Kidney (tissue), 14 donors: ENCODE data around the gene MYO5B. TPM values are rescaled to one million over a fixed set of nuclear protein-coding genes. Genes with fewer than 3 reads are reported as not detected.

Experiments
- DNase-seq, 5 donors: peaks; one replicate each; pipeline ENCODE4 v3.0.0-alpha.2; 2013 to 2020
- FAIRE-seq: peaks from 2 replicates; lab custom pipeline; 2012; peaks lifted over from hg19 to GRCh38; lab: Jason Lieb, UNC
- H3K27ac ChIP-seq, 2 donors: one replicate each; pipeline ENCODE4 v1.7.0; 2013; ENCODE audit warnings: low read depth in 2 of 2, low read length in 2 of 2, inconsistent platforms in 1 of 2
- H3K27me3 ChIP-seq: one replicate; pipeline ENCODE4 v1.7.1; 2013; ENCODE audit warnings: low read length, inconsistent platforms; ENCODE audit not compliant: control insufficient read depth, insufficient read depth
- H3K36me3 ChIP-seq, 3 donors: one replicate each; pipeline versions ENCODE4 v1.7.0 to v1.7.1; 2013; ENCODE audit warnings: low read length in 3 of 3, control low read depth in 1 of 3, inconsistent platforms in 1 of 3; ENCODE audit not compliant: insufficient read depth in 3 of 3, control insufficient read depth in 2 of 3
- H3K4me1 ChIP-seq, 3 donors: one replicate each; pipeline versions ENCODE4 v1.7.0 to v1.7.1; 2013; ENCODE audit warnings: low read length in 3 of 3, inconsistent platforms in 1 of 3, low read depth in 1 of 3; ENCODE audit not compliant: control insufficient read depth in 2 of 3, insufficient read depth in 2 of 3
- H3K4me3 ChIP-seq, 3 donors: one replicate each; pipeline versions ENCODE4 v1.7.0 to v1.8.1; 2013; ENCODE audit warnings: low read length in 3 of 3, control low read depth in 1 of 3, inconsistent platforms in 1 of 3
- H3K9ac ChIP-seq, 3 donors: one replicate each; pipeline versions ENCODE4 v1.7.0 to v1.7.1; 2013; ENCODE audit warnings: low read length in 3 of 3, control low read depth in 1 of 3, inconsistent platforms in 1 of 3
- H3K9me3 ChIP-seq, 3 donors: one replicate each; pipeline versions ENCODE4 v1.7.0 to v1.7.1; 2013; ENCODE audit warnings: low read length in 3 of 3, control low read depth in 1 of 3, inconsistent platforms in 1 of 3; ENCODE audit not compliant: control insufficient read depth in 2 of 3, insufficient read depth in 1 of 3
- intact Hi-C: fragments of 100-400 bp; cut with DNase I; formaldehyde crosslinking; loops from one replicate; pipeline ENCODE4 v1.11.1; 2022
- polyA plus RNA-seq: library from polyadenylated mRNA; stranded (reverse); fragments of 350-450 nt; fragmentation: Illumina TruSeq; extraction: RNeasy Lipid Tissue Mini Kit (QIAGEN cat#74804); gene quantifications from one replicate; pipeline ENCODE4 v1.2.3, GENCODE V29; 2014; ENCODE audit warnings: low read depth, low replicate concordance; ENCODE audit not compliant: insufficient read depth
- total RNA-seq: library from RNA; stranded (reverse); fragmentation: NEBNext Ultra II Directional; extraction: Animal tissue kit (Norgen Biotek cat#: 25700); gene quantifications from one replicate; pipeline ENCODE4 v1.2.1, GENCODE V29; 2021
- TF ChIP-seq, protein P1 (sequence below): IDR thresholded peaks from 3 replicates; pipeline ENCODE4 v1.5.1; 2012; ENCODE audit warnings: mild to moderate bottlenecking, moderate library complexity, borderline replicate concordance; ENCODE audit not compliant: insufficient read depth; ENCODE audit errors: extremely low read depth
- donor health status: control.
- donor health status: control.
- donor health status: control.
- donor health status: control.
- donor health status: control.
- donor health status: DM: yes; HTN: yes; CAD: no.
- donor health status: Normal renal cell carcinoma (clear cell type).

Gene MYO5B
- total and polyA plus RNA-seq, 2 donors from 2014 or later, result 17.8 to 43.8 TPM

DNA sequence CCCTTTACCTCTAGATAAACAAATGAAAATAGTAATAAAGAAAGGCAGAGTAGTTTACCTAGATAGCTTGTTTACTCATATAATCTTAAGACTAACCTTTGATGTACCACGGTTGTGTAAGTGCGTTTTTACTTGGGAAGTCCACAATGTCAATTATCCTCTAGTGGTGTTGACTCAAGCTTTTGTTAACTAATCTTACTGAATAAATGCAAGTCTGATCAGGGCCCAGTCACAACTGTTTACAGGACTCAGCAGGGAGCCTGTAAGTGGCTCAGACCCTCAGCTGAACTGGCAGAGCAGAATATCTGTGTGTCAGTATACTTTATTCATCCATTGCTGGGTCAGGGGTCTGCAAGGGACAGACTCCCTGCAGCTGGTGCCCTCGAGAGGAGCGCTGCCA, 283.5 kb downstream of the MYO5B start:
- intact Hi-C loops, result no loop called here
- TF ChIP-seq, protein P1, sequence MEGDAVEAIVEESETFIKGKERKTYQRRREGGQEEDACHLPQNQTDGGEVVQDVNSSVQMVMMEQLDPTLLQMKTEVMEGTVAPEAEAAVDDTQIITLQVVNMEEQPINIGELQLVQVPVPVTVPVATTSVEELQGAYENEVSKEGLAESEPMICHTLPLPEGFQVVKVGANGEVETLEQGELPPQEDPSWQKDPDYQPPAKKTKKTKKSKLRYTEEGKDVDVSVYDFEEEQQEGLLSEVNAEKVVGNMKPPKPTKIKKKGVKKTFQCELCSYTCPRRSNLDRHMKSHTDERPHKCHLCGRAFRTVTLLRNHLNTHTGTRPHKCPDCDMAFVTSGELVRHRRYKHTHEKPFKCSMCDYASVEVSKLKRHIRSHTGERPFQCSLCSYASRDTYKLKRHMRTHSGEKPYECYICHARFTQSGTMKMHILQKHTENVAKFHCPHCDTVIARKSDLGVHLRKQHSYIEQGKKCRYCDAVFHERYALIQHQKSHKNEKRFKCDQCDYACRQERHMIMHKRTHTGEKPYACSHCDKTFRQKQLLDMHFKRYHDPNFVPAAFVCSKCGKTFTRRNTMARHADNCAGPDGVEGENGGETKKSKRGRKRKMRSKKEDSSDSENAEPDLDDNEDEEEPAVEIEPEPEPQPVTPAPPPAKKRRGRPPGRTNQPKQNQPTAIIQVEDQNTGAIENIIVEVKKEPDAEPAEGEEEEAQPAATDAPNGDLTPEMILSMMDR, result no peak
- no peak overlapping the region for H3K4me3 ChIP-seq
- peaks cover 0 to 15% (median 2%) of the 10 kb centered on the region in 3 donors for H3K36me3 ChIP-seq
- no peak for DNase-seq
- no peak overlapping the region for H3K9ac ChIP-seq
- no peaks in the 10 kb centered on the region for H3K4me1 ChIP-seq
- FAIRE-seq, result no peak
- no peak overlapping the region for H3K27ac ChIP-seq
- no peaks in the 10 kb centered on the region for H3K27me3 ChIP-seq
- H3K9me3 ChIP-seq, result no peaks in the 10 kb centered on the region

DNA sequence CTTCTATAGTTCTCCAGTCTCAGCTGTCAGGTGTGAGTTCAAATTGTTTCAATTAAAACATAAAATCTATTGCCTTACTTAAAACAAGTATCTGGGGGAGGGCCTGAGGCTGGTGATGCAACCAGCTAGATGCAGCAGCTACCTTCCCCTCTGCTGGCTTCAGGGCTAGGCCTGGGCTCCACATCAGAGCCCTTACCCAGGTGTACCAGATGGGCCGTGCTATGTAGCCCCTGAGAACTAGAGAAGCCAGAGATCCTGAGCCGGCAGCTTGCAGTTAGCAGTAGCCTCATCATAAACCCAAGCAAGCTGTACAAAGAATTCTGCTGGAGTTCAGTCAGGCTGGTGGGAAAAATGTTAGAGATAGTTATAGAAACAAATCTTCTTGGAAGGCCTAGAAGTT, 284.0 kb downstream of the MYO5B start:
- TF ChIP-seq, protein P1, result no peak
- no peaks in the 10 kb centered on the region for H3K9me3 ChIP-seq
- DNase-seq (no peak), FAIRE-seq (no peak)
- no peak overlapping the region for H3K4me3 ChIP-seq
- H3K27ac ChIP-seq, result no peak overlapping the region
- intact Hi-C loops, result no loop called here
- no peaks in the 10 kb centered on the region for H3K27me3 ChIP-seq
- no peak overlapping the region for H3K9ac ChIP-seq
- H3K36me3 ChIP-seq, result peaks cover 0 to 15% (median 2%) of the 10 kb centered on the region in 3 donors
- no peaks in the 10 kb centered on the region for H3K4me1 ChIP-seq

DNA sequence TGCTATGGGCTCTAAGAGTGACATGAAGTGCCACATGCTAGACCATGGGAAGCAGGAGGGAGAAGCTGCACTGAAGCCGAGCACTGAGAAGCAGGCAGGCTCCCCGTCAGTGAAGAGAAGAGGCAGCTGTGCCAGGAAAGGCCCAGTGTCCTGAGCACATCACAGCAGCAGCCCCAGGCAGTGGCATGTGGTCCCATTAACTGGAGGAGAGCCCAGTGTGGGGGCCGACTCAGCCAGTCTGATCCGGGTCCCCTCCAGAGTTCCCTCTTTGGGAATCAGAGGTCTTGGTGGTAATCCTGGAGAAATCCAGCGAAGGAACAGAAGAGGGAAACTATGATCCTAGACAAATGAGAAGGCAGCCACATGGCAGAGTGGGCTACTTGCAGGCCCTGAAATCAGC, 284.9 kb downstream of the MYO5B start:
- Histone ChIP-seq H3K27me3 (no peaks in the 10 kb centered on the region), H3K9ac (no peak overlapping the region), H3K9me3 (no peaks in the 10 kb centered on the region), H3K4me3 (no peak overlapping the region), H3K27ac (no peak overlapping the region), H3K36me3 (peaks cover 0 to 15% (median 2%) of the 10 kb centered on the region in 3 donors), H3K4me1 (no peaks in the 10 kb centered on the region)
- FAIRE-seq, result no peak
- TF ChIP-seq, protein P1, result no peak
- DNase-seq, result no peak
- intact Hi-C loops, result no loop called here

GRCh38 chr18:49907346-49907929, 287.5 kb downstream of the MYO5B start:
- H3K9me3 ChIP-seq, result no peaks in the 10 kb centered on the region
- TF ChIP-seq, protein P1, result no peak
- no peak overlapping the region for H3K9ac ChIP-seq
- no peaks in the 10 kb centered on the region for H3K27me3 ChIP-seq
- no peak overlapping the region for H3K4me3 ChIP-seq
- H3K27ac ChIP-seq, result no peak overlapping the region
- FAIRE-seq (no peak), DNase-seq (no peak)
- intact Hi-C loops, result no loop called here
- no peaks in the 10 kb centered on the region for H3K4me1 ChIP-seq
- H3K36me3 ChIP-seq, result peaks cover 0 to 20% (median 2%) of the 10 kb centered on the region in 3 donors
